Ishikawa (cell line): ENCODE measurements around the gene KRT71.

ENCODE experiments used
- CEBPB ChIP-seq: IDR thresholded peaks from 2 replicates; pipeline ENCODE4 v1.6.1; 2012
- CREB1 ChIP-seq: IDR thresholded peaks from 2 replicates; pipeline ENCODE4 v1.6.1; 2012; ENCODE audit warnings: low read depth
- EGR1 ChIP-seq: IDR thresholded peaks from 2 replicates; pipeline ENCODE4 v1.6.1; 2012
- EP300 ChIP-seq: IDR thresholded peaks from 2 replicates; pipeline ENCODE4 v1.6.1; 2012; ENCODE audit warnings: borderline replicate concordance
- FOXM1 ChIP-seq: IDR thresholded peaks from 2 replicates; pipeline ENCODE4 v1.6.1; 2012; ENCODE audit warnings: low read depth, borderline replicate concordance
- NFIC ChIP-seq: IDR thresholded peaks from 2 replicates; pipeline ENCODE4 v1.6.1; 2012
- RAD21 ChIP-seq: IDR thresholded peaks from 2 replicates; pipeline ENCODE4 v1.6.1; 2012; ENCODE audit warnings: low read depth
- TAF1 ChIP-seq: IDR thresholded peaks from 2 replicates; pipeline ENCODE4 v1.6.1; 2012; ENCODE audit warnings: low read depth, mild to moderate bottlenecking
- TCF12 ChIP-seq: IDR thresholded peaks from 2 replicates; pipeline ENCODE4 v1.6.1; 2012; ENCODE audit warnings: low read depth
- TEAD4 ChIP-seq: IDR thresholded peaks from 2 replicates; pipeline ENCODE4 v1.6.1; 2012
- YY1 ChIP-seq: IDR thresholded peaks from 2 replicates; pipeline ENCODE4 v1.6.1; 2012; ENCODE audit warnings: low read depth
- ZBTB7A ChIP-seq: IDR thresholded peaks from 2 replicates; pipeline ENCODE4 v1.6.1; 2012; ENCODE audit warnings: low read depth
- TF ChIP-seq, protein P1 (sequence below): IDR thresholded peaks from 2 replicates; pipeline ENCODE4 v1.6.1; 2012; ENCODE audit warnings: low read depth, mild to moderate bottlenecking
- TF ChIP-seq, protein P2 (sequence below): IDR thresholded peaks from 2 replicates; pipeline ENCODE4 v1.6.1; 2012
- TF ChIP-seq, protein P3 (sequence below): IDR thresholded peaks from 2 replicates; pipeline ENCODE4 v1.6.1; 2012

Gene KRT71

DNA sequence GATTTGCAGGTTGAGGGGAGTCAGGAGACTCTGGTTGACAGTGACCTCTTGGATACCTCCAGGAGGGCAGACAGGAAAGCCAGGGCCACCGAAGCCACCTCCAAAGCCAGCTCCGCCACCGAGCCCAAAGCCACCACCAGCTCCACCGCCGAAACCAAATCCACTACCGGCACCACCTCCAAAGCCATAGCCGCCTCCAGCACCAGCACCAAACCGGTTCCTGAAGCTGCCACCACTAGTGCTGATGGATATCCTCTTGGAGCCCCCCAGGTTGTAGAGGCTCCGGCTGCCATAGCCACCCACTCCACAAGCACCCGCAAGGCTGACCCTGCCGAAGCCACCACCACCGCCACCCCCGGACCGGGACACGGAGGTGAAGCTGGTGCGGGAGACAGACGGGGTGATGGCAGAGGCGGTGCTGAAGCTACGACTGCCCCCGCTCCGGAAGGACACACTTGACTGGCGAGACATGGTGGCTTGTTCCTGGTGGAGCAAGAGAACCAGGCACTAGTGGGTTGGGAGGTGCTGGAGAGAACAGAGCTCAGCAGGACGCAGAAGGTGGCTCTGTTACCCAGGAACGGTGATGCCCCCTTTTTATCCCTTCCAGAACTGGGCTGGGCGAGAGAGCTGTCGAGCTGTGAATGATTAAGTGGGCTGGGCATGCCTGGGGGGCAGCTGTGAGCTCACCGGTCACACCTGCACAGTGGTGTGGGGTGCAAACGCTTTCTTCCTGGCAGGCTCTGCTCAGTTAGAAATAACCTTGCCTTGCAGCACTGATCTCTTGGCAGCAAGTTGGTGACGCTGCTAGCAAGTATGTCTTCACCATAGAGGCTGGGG, 32.9 kb downstream of the KRT71 start, which contains the start of gene KRT5:
KRT5 (minus strand) TSS at position 569 of the 837 bp plus-strand sequence; CDS start at position 471, 98 bp downstream.
- TF ChIP-seq RAD21 (no peak), CEBPB (no peak), TAF1 (no peak), EP300 (no peak), FOXM1 (no peak), TCF12 (peak; percentile 32; the same call in 1 of the 2 replicates), ZBTB7A (0 out of 2 replicates have a peak, but pooled peaks have one; percentile 17), YY1 (0 out of 2 replicates have a peak, but pooled peaks have one; percentile 5), NFIC (no peak), EGR1 (0 out of 2 replicates have a peak, but pooled peaks have one; percentile 5), TEAD4 (no peak)
- TF ChIP-seq, protein P1, sequence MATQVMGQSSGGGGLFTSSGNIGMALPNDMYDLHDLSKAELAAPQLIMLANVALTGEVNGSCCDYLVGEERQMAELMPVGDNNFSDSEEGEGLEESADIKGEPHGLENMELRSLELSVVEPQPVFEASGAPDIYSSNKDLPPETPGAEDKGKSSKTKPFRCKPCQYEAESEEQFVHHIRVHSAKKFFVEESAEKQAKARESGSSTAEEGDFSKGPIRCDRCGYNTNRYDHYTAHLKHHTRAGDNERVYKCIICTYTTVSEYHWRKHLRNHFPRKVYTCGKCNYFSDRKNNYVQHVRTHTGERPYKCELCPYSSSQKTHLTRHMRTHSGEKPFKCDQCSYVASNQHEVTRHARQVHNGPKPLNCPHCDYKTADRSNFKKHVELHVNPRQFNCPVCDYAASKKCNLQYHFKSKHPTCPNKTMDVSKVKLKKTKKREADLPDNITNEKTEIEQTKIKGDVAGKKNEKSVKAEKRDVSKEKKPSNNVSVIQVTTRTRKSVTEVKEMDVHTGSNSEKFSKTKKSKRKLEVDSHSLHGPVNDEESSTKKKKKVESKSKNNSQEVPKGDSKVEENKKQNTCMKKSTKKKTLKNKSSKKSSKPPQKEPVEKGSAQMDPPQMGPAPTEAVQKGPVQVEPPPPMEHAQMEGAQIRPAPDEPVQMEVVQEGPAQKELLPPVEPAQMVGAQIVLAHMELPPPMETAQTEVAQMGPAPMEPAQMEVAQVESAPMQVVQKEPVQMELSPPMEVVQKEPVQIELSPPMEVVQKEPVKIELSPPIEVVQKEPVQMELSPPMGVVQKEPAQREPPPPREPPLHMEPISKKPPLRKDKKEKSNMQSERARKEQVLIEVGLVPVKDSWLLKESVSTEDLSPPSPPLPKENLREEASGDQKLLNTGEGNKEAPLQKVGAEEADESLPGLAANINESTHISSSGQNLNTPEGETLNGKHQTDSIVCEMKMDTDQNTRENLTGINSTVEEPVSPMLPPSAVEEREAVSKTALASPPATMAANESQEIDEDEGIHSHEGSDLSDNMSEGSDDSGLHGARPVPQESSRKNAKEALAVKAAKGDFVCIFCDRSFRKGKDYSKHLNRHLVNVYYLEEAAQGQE: no peak
- TF ChIP-seq, protein P2, sequence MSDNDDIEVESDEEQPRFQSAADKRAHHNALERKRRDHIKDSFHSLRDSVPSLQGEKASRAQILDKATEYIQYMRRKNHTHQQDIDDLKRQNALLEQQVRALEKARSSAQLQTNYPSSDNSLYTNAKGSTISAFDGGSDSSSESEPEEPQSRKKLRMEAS: no peak; the same call in 1 of the 2 replicates
- TF ChIP-seq, protein P3, sequence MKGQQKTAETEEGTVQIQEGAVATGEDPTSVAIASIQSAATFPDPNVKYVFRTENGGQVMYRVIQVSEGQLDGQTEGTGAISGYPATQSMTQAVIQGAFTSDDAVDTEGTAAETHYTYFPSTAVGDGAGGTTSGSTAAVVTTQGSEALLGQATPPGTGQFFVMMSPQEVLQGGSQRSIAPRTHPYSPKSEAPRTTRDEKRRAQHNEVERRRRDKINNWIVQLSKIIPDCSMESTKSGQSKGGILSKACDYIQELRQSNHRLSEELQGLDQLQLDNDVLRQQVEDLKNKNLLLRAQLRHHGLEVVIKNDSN: no peak

DNA sequence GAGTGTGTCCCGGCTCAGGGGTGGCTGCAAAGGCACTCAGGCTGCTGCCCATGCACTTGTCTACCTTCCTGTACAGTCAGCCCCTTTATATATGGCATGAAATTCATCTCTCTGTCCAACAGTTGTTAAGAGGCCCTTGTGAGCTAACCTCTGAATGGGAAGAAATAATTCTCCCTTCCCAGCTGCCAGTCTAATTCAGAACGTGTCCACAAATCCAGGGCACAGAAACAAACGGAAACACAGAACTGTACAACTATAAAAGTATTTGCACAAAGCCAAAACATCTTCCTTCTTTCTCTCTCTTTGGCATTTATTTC, 33.6 kb downstream of the KRT71 start:
- TF ChIP-seq EP300 (no peak), TAF1 (no peak)

DNA sequence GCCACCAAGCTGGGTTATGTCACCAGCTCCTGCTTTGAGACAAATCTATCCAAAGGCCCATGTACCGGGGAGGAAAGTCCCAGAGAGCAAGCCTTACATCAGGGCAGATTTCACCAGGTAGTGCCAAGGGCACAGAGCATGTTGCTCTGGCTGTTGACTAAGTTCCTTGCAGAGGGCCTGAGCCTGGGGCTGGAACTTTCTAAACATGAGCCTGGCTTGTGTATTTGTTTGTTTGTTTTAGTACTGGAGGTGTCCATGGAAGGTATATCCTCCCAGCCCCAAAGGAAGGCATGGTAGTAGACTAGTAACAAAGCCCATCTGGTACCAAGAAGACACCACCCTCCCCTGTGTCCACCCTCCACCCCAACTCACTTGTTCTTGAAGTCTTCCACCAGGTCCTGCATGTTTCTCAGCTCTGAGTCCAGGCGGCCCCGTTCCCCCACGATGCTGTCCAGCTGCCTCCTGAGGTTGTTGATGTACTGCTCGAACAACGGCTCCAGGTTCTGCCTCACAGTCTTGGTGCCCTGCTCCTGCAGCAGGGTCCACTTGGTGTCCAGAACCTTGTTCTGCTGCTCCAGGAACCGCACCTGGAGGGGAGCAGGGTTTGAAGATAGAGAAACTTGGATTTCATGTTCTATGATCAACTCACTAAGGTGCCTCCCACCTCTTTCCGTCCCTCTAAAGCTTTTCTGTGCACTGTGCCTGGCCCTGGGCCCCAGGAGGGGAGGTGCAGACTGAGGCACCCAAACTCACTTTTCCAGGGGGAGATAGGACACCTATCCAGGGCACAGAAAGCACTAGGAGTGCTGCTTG, 34.2 kb downstream of the KRT71 start:
- TF ChIP-seq EP300: no peak
- TF ChIP-seq ZBTB7A: no peak
- TF ChIP-seq NFIC: no peak
- TF ChIP-seq TAF1: no peak
- no peak for TF ChIP-seq CEBPB
- TF ChIP-seq TCF12: no peak
- no peak for TF ChIP-seq EGR1
- TF ChIP-seq, protein P1: no peak
- TF ChIP-seq FOXM1: no peak
- no peak for TF ChIP-seq CREB1
- TF ChIP-seq TEAD4: no peak
- TF ChIP-seq YY1: no peak
- TF ChIP-seq, protein P2: no peak
- TF ChIP-seq, protein P3: no peak
- no peak for TF ChIP-seq RAD21

DNA sequence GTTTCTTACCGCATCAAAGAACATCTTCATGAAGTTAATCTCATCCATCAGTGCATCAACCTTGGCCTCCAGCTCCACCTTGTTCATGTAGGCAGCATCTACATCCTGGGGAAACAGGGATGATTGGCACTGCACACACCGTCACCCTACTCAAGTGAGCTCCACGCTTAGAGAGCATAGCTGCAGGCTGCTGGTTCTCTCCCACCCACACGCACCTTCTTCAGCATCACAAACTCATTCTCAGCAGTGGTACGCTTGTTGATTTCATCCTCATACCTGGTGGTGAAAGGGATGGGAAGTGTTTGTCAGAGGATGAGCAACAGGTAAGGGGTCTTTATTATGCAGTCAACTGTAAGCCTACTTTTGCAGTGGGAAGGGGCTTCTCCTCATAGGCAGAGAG, 35.1 kb downstream of the KRT71 start:
- no peak for TF ChIP-seq FOXM1
- no peak for TF ChIP-seq NFIC
- no peak for TF ChIP-seq CEBPB
- TF ChIP-seq TAF1: no peak
- TF ChIP-seq, protein P2: no peak
- TF ChIP-seq EP300: no peak
- no peak for TF ChIP-seq EGR1
- no peak for TF ChIP-seq ZBTB7A
- TF ChIP-seq YY1: no peak
- TF ChIP-seq TEAD4: no peak
- TF ChIP-seq CREB1: no peak
- TF ChIP-seq, protein P1: no peak
- TF ChIP-seq RAD21: no peak
- TF ChIP-seq, protein P3: no peak
